Activated gamma-delta T cell (primary cell): ENCODE measurements around the gene CST11.

Experiments
- DNase-seq: peaks from one replicate; lab custom pipeline; 2025; lab: John Stamatoyannopoulos, UW

CST11 gene

DNA sequence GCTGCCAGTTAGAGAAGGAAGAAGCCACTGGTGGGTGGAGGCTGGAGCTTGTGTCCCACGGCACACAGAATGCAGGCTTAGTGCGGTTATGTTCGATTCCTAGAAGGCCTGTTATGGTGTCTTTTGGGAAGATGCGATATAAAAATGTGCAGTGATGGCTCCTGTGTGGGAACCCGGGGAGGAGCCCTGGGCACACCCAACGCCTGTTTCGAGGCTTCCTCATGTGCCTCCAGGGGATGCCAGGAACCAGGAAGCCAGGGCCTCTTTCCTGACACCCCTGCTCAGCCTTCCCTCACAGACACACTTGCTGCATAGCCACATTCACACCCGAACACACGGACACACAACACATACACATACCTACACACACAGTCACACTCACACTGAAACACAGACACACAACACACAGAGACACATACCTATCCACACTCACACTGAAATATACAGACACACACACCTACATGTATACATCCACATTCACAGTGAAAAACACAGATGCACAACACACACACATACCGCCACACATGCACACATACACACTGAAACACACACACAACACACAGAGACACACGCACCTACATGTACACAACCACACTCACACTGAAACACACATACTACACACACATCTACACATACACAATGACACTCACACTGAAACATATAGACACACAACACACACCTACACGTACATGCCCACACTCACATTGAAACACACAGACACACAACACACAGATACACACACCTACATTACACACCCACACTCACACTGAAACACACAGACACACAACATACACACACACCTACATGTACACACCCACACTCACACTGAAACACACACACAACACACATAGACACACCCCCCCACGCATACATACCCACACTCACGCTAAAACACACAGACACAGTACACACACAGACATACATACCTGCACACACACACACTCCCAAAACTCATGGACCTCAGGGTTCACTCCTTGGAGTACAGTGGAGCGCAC, 1.2 kb upstream of the CST11 start:
- no peak for DNase-seq

DNA sequence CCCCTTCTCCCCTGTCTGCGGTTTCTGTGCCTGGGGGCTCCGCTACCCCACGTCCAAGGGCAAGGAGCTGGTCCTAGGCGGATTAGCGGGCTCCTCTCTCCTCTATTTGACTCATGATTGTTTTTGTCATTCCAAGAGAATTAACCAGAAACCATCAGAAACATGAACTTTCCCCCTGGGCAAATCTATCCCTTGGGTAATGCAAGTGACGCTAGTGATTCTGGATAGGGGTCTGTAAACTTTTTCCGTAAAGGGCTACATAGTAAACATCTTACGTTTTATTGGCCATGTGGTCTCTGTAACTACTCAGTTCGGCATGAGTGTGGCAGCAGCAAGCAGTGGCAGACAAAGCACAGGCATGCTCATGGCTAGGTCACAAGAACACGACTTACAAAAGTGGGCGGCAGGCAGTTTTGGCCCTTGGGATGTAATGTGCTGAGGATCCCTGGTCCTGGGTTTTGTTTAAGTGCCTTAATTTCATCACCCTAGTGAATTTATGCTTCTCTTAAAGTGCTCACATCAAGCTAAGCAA, 654 bp downstream of the CST11 start:
- no peak for DNase-seq

DNA sequence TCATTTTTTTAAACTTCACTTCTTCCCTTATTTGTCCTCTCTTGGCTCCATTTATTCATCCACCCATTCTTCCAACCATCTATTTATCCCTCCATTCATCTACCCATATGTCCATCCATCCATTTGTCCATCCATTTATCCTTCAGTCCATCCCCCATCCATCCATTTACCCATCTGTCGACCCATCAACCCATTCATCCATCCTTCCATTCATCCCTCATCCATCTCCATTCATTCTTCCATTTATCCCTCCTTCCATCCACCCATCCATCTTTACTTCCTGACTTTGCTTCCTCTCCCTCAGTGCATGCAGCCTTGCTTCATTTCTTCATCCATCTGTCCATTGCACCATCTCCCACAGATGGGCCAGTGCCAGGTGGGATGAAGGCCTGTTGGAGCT, 1.8 kb downstream of the CST11 start:
- no peak for DNase-seq

DNA sequence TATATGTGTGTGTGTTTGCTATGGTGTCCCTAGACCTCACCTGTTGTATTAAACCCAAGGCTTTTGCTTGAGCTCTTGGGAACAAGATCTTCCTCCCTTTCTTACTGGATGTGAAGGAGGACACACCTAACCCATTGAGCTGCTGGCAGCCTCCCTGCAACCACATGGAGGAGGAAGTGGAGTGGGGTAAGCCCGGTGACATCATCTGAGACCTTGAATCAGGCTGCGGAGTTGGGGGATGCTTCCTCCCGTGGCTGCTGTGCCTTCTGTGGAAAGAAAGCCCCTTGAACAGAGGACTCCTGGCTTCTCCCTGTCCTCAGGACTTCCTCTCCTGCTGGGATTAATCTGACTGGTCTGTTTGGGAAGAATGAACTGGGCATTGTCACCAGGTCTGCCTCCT, 3.3 kb downstream of the CST11 start:
- no peak for DNase-seq

DNA sequence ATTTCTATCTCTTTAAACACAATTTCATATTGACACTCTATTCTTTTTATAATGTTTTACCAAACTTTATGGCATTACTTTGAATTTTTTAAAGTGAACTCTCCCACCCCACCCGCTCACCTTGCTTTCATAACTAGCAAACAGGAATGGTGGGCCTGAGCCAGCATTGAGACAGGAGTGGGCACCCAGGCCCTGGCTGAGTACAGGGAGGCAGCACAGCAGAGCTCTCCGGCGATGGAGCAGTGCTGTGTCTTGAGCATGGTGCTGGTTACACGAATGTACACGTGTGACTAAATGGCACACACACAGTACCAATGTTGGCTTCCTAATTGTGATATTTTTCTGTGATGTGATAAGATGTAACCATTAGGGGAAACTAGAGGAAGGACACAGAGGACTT, 4.5 kb downstream of the CST11 start:
- DNase-seq, result no peak

DNA sequence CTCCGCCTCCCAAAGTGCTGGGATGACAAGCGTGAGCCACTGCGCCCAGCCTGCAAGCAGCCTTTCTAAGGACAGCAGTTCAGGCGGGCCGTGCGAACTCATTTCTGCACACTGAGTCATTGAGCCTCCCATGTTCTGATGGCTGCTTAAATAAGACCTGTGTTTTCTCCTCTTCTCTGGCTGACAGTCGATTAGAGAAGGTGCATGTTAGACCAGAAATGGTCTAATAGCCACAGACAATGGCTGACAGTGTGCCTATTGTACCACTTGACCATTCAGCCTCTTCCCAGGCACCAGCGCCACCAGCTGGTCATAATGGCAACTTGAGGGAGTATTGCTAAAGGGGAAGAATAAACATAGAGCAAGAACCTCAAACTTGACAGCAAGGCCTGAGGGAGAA, 6.2 kb downstream of the CST11 start:
- no peak for DNase-seq

DNA sequence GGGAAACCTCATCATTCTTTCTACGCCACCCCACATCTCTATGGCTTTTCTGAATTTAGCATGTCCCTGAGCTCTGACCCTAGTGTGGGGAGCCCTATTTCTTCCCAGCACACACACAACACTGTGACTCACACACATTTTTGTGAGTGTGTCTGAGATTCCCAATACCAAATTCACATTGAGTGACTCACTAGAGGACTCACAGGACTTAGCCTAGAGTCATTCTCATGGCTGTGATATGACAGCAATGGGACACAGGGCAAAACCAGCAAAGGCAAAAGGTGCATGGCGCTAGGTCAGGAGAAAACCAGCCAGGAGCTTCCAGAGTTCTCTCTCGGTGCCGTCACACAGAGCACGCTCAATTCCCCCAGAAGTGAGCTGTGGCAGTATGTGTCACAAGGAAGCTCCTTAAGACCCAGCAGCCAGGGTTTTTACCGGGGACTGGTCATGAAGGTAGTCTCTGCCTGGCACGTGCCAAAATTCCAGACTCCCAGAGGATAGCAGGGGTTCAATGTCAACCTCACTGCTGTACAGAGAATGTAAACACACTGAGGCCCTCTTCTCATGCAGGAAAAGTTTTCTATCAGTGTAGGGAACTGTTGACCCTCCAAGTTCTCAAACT, 7.0 kb downstream of the CST11 start:
- no peak for DNase-seq

DNA sequence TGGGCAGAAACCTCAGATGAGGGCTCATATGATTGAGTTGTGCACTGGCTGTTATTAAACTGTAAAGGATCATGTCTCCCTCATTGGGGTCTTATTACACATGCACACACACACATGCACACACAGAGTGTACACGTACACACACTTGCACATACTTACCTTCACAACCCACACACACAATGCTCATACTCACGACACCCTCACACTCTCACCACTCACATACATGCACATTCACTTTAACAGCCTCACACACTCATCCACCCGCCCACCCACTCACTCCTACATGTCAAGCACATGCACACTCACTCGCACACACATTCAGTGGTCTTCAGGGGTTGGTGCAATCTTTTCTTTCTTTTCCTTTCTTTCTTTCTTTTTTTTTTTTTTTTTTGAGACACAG, 7.8 kb downstream of the CST11 start:
- DNase-seq, result no peak

DNA sequence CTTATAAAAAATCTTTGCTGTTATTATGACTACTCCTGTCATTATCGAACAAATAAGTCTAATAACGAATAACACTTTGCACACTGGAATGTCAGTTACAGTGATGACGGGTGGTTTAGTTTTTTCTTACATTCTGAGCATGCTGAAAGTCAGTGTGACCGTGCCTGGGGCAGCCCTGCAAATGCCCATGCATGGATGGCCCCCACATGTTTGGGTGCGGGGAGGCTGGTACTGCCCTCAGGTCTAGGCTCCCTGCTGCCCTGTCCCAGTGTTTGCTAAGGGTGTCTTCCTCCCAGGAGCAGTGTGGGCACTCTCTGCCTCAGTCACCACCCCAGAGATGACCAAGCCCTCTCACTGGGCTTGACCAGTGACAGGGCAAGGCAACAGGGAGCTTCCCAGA, 10.2 kb downstream of the CST11 start:
- no peak for DNase-seq

DNA sequence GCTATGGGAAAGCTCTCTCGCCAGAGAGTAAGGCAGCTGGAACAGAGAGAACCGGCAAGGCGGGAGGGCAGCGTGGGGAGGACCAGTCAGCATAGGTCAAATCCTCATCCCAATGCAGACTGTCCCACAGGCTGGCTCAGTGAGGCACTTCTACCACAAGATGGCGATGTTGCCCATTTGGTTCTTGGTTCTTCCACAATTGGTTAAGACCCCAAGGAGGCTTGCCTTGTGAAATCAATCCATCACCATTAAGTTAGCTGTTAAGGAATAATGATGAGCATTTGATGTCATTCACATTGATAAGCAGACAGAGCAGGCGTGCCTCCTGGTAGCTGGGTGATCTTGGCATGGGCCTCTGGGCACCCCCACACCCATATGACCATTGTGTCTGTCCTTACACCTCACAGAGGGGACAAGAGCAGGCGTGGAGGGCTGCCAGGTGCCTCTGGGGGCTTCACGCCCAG, 10.8 kb downstream of the CST11 start:
- no peak for DNase-seq

DNA sequence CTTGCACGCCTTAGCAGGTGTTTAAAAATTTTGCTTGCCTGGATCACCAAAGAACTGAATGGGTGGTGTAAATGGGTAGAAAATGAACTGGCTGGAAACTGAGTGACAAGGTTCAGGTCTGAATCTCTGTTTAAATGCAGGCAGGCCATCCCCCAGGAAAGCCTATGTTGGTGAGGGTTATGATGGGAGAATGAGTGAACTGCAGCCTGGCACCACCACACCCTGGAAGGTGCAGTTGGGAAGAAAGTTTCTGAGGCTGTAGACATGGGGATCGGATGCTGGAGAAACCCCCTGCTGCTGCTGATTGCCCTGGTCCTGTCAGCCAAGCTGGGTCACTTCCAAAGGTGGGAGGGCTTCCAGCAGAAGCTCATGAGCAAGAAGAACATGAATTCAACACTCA, 12.7 kb downstream of the CST11 start:
- no peak for DNase-seq

DNA sequence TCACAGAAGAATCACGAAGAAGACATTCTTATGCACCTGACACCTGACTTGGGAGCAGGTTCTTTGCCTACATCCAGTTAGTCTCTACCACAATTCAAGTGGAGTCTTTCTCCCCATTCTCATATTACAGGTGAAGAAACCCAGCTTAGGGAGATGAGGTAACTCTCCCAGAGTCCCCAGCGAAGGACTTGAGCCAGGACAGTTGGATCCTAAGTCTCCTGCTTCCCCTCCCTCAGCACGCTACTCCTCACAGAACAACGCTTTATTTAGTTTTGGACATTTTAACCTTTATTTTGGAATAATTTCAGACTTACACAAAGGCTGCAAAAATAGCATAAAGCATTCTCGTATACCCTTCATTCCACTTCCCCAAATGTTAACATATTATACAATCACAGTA, 14.0 kb downstream of the CST11 start:
- no peak for DNase-seq

DNA sequence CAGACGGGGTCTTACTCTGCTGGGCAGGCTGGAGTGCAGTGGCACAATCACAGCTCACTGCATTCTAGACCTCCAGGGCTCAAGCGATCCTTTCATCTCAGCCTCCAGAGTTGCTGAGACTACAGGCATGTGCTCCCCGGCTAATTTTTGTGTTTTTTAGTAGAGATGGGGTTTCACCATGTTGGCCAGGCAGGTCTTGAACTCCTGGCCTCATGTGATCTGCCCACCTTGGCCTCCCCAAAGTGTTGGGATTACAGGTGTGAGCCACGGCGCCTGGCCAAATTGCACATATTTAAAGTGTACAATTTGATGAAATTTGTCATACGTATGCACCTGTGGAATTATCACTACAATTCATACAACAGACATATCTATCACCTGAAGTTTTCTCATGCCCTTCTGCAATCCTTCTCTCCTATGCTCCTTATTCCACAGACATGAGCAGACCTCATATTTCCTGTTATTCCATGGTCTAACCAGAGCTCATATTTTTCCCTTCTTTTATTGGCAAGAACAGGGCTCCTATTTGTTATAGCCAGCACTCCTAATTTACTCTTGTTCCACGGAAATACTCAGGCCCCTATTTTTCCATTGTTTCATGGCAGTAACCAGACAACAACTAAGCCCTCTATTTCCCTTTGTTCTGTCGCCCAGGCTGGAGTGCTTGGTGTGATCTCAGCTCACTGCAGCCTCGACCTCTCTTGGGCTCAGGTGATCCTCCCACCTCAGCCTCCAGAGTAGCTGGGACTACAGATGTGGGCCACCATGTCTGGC, 15.4 kb downstream of the CST11 start:
- no peak for DNase-seq

DNA sequence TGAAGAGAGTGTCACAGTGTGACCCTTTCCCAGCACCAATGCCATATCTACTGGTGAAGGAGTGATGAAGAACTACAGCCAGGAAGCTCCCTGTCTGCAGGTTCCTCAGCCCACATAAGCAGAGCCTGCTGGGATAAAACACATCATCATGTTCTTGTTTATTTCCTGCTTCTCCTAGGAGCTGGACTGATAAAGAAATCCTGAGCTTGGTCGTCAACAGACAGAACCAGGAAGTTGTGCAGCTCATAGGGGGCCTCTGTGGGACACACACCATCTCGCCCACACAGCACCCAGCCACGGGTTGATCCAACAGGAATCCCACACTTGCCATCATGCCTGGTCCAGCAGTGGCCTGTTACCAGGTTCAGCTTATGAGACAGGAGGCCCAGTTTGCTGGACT, 16.0 kb downstream of the CST11 start:
- no peak for DNase-seq

DNA sequence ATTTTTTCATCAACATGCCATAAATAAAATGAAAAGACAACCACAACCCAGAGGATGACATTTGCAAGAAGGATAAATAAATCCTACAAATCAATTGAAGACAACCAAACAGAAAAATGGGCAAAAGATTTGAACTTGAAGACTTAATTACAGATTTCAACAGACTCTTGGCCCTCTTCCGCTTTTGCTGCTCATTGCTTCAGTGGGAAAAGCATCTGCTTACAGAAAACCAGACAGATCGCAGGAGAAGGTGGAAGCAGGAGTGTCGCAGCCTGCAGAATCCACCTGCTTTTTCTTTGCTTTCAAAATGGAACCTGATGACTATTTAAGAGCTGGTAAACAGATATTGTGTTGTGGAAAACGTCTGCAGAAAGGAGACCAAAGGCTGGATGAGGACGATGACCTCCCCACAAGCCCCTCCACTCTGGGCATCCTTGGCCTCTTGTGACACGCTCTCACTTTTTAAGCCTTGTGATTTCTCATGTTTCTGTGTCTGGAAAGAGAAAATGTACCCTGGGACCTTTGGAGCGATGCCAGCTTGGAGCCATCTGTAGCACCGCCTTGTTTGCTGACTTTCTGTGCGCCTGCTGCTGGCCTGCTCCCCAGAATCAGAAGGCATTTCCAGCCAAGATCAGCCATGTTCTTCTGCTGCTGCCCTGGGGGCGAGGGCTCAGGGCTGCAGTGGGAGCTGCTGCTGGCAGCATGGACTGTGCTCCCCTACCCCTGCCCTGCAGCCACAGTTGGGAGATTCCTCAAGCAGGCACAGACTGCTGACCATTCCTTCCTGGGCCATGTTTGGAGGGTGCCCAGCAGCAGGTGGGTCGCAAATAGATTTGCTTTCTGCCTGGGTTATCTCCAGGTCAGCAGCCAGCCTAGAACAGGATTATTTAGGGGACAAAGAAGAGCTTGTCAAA, 16.8 kb downstream of the CST11 start:
- no peak for DNase-seq

DNA sequence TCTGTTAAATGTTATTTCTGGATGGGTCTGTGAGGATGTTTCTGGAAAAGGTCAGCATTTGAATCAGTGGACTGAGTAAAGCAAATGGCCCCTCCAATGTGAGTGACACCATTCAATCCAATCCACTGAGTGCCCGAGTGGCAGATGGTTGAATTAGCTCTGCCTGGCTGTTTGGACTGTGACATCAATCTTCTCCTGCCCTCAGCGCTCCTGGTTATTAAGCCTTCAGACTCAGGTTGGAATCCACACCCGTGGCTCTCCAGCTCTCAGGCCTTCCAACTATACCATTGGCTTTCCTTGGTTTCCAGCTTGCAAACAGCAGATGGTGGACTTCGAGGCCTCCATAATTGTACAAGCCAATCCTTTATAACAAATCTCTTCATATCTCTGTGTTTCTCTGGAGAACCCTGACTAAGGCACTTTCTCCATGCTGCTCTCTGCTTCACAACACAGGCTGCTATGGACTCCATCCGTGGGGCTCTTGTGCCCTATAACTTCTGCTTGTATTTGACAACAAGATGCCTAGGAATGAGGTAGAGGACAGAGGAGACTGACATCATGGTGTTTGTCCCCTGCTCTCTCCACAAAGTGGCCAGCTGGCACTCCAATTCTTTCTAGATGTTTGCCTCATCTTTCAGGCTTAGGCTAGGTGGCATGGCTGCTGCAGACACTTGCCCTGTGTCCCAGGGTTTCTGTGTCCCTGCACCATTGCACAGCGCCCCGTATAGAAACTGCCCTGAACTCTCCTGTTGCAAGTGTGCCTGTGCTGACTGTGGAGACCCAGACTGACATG, 18.0 kb downstream of the CST11 start:
- DNase-seq, result no peak

DNA sequence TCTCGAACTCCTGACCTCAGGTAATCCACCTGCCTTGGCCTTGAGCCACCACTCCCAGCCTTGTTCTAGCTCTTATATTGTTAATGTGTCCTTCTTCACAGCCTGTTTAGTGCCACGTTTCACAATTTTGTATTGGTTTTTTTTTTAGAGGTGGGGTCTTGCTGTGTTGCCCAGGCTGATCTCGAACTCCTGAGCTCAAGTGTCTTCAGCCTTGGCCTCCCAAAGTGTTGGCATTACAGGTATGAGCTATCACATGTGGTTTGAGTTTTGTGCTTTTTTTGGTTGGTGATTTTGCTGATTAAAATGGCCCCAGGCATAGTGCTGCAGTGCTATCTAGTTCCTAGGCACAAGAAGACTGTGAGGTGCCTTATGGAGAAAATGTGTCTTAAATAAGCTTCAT, 19.0 kb downstream of the CST11 start:
- DNase-seq, result no peak

DNA sequence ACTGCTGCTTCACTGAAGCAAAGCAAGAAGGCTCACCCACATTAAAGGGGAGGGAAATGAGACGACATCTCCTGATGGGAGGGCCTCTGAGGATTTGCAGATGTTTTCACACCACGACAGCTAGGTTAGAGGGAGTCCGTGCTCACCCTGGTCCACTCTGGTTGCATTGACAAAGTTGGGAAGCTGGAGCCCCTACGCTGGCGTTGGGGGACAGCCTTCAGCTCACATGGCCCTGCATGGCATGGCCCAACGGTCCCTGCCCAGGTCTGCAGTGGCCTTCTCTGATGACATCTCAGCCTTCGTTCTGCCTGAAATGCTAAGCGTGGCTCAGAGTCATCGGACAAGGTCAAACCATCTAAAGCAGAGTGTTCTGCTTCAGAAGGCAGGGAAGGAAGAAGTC, 27.5 kb downstream of the CST11 start:
- no peak for DNase-seq

DNA sequence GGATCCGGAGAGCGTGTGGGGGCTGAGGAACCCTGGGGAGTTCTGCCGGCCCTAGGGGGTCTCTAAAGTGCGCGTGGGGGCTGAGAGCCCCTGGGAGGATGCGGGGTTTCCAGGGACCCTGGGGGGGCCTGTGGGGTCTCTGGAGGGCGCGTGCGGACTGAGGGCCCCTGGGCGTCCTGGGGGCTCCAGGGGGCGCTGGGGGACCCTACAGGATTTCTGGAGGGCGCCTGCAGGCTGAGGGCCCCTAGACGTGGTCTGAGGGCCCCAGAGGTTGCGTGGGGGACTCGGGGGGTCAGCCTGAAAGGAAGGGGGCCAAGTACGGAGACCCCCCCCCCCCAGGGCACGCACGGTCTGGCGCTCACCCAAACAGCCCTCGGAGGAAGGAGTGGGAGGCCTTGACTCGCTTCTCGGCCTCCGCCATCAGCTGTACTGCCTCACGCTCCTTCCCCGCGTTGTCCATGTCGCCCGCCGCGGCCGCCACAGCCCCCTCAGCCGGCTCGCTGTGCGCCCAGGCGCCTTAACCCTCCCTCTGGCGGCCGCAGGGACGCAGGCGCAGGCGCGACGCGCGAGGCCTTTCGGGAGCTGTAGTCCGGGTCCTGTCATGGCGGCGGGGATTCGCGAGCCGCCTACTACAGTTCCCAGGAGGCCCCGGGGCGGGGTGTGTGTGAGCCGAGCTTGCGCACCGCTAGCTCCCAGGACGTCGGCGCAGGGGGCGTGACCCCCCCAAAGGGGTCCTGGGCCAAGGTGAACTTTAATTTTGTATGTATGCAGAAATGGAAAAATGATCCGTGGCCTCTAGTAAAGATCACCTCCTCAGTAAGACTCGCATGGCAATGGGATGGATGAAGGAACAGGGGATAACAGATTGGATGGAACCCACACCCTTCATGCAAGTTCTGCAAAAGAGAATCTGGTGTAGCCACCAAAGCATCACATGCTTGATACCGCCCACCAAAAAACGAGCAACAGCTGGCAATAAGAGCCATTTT, 31.4 kb downstream of the CST11 start, which contains the start of gene NAPB:
Gene NAPB, minus strand, starts transcription at position 546 of the 989 bp plus-strand sequence. Its CDS starts 86 bp downstream, at position 460.
- DNase-seq, result peak; percentile 88
